K562 (cell line): ENCODE results near the gene UBE2QL1. TPM values are rescaled to one million over a fixed set of nuclear protein-coding genes. Genes with fewer than 3 reads are reported as not detected.

Experiments used
- ATAC-seq: fragments of 200-7000 bp; cut with Tn5 transposase; 3 replicates; pipeline ENCODE4 v1.9.1; 2020; ENCODE audit warnings: moderate library complexity
- BruUV-seq: library from RNA; stranded (reverse); fragments of 400-500 nt; replicated peaks from 2 replicates; lab custom pipeline; 2021; lab: Mats Ljungman, UMichigan
- CTCF ChIA-PET: fragments of 300-600 bp; formaldehyde crosslinking; extraction: SDS; loops from one replicate; lab custom pipeline; 2021; ENCODE audit warnings: low intra/inter-chr PET ratio; lab: Yijun Ruan, JAX
- POLR2A ChIA-PET: fragments of 300-600, 350-650 bp; sonication (Branson Sonifier 250); formaldehyde crosslinking; extraction: SDS; loops from one replicate; lab custom pipeline; 2021; ENCODE audit warnings: antibody characterized with exemption, inconsistent platforms; lab: Yijun Ruan, JAX
- DNase-seq, 4 experiments: peaks; one replicate each; pipeline versions ENCODE4 v3.0.0 to v3.0.0-alpha.2; 2011 to 2018; ENCODE audit warnings: low spot score in 3 of 4, mixed read lengths in 3 of 4; ENCODE audit errors: extremely low read depth in 1 of 4
- FAIRE-seq: peaks from 2 replicates; lab custom pipeline; 2011; peaks lifted over from hg19 to GRCh38; lab: Jason Lieb, UNC
- H2AFZ ChIP-seq: 2 replicates; pipeline ENCODE4 v1.6.0; 2011; ENCODE audit warnings: low read depth, low read length, control low read depth, inconsistent platforms
- H3K27ac ChIP-seq: fragments of 200-600 bp; 3 replicates; pipeline ENCODE4 v1.8.0; 2011; ENCODE audit warnings: low read depth, mild to moderate bottlenecking, control low read depth, inconsistent platforms, low read length, moderate library complexity, mixed read lengths; ENCODE audit errors: extremely low read depth
- H3K27me3 ChIP-seq, 2 experiments: fragments of 300-600 bp in 1 of 2; 2 replicates in 1 of 2; 3 replicates in 1 of 2; pipeline versions ENCODE4 v1.6.0 to v1.8.0; 2011; ENCODE audit warnings: inconsistent platforms in 2 of 2, low read length in 2 of 2, mild to moderate bottlenecking in 1 of 2, mixed read lengths in 1 of 2, moderate library complexity in 1 of 2; ENCODE audit not compliant: control insufficient read depth in 2 of 2, insufficient read depth in 2 of 2
- H3K36me3 ChIP-seq: fragments of 300-600 bp; 3 replicates; pipeline ENCODE4 v1.8.0; 2011; ENCODE audit warnings: mild to moderate bottlenecking, low read length, inconsistent platforms; ENCODE audit not compliant: control insufficient read depth, insufficient read depth
- H3K4me1 ChIP-seq, 2 experiments: fragments of 200-600 bp in 1 of 2; replicated peaks in 1 of 2; 2 replicates in 1 of 2; 3 replicates in 1 of 2; pipeline versions ENCODE4 v1.5.1 to v1.8.0; 2011; ENCODE audit warnings: inconsistent platforms in 2 of 2, low read length in 2 of 2, mild to moderate bottlenecking in 1 of 2, mixed read lengths in 1 of 2, moderate library complexity in 1 of 2; ENCODE audit not compliant: control insufficient read depth in 2 of 2, insufficient read depth in 2 of 2
- H3K4me2 ChIP-seq: 2 replicates; pipeline ENCODE4 v1.6.1; 2011; ENCODE audit warnings: low read length, control low read depth, inconsistent platforms, mixed read lengths; ENCODE audit not compliant: insufficient read depth
- H3K4me3 ChIP-seq: fragments of 200-600 bp; sonication (generic), shearing (Covaris generic); 2 replicates; pipeline ENCODE4 v1.5.1; 2016; ENCODE audit warnings: control low read depth, inconsistent platforms
- H3K79me2 ChIP-seq: fragments of 200-600 bp; 3 replicates; pipeline ENCODE4 v1.8.0; 2011; ENCODE audit warnings: low read length, inconsistent platforms; ENCODE audit not compliant: control insufficient read depth, insufficient read depth
- H3K9ac ChIP-seq, 2 experiments: 2 replicates each; pipeline versions ENCODE4 v1.6.0 to v1.6.1; 2011; ENCODE audit warnings: low read depth in 2 of 2, low read length in 2 of 2, control low read depth in 1 of 2, inconsistent platforms in 1 of 2, mild to moderate bottlenecking in 1 of 2, mixed read lengths in 1 of 2; ENCODE audit not compliant: insufficient read depth in 1 of 2
- H3K9me1 ChIP-seq: one replicate; pipeline ENCODE4 v1.6.0; 2011; ENCODE audit warnings: inconsistent platforms, mild to moderate bottlenecking, low read length, moderate library complexity; ENCODE audit not compliant: control insufficient read depth, insufficient read depth
- H3K9me3 ChIP-seq: replicated peaks from 2 replicates; pipeline ENCODE4 v1.5.1; 2011; ENCODE audit warnings: low read depth, low read length, inconsistent platforms; ENCODE audit not compliant: control insufficient read depth, insufficient read depth
- H4K20me1 ChIP-seq: replicated peaks from 2 replicates; pipeline ENCODE4 v1.6.1; 2011; ENCODE audit warnings: low read length, inconsistent platforms, mixed read lengths; ENCODE audit not compliant: control insufficient read depth, insufficient read depth
- BCOR ChIP-seq: fragments of 450-650 bp; IDR thresholded peaks from 2 replicates; pipeline ENCODE4 v1.6.1; 2016
- BRD9 ChIP-seq: fragments of 450-650 bp; IDR thresholded peaks from 2 replicates; pipeline ENCODE4 v1.6.1; 2018; ENCODE audit warnings: low read depth; ENCODE audit not compliant: partially characterized antibody
- CBFB ChIP-seq: sonication (generic); formaldehyde crosslinking; IDR thresholded peaks from 2 replicates; pipeline ENCODE4 v1.4.0; 2020; ENCODE audit warnings: mild to moderate bottlenecking, missing genetic modification reagents
- GATA2 ChIP-seq: sonication (generic); formaldehyde crosslinking; IDR thresholded peaks from 2 replicates; pipeline ENCODE4 v1.4.0; 2020; ENCODE audit warnings: mild to moderate bottlenecking, missing genetic modification reagents
- NCOA1 ChIP-seq: fragments of 450-650 bp; IDR thresholded peaks from 2 replicates; pipeline ENCODE4 v1.6.1; 2016; ENCODE audit warnings: low read depth
- NFXL1 ChIP-seq: fragments of 450-650 bp; formaldehyde crosslinking; IDR thresholded peaks from 2 replicates; pipeline ENCODE4 v1.4.0; 2021; ENCODE audit warnings: mild to moderate bottlenecking
- THRA ChIP-seq: fragments of 450-650 bp; IDR thresholded peaks from 2 replicates; pipeline ENCODE4 v1.6.1; 2017; ENCODE audit warnings: mild to moderate bottlenecking, moderate library complexity
- XRCC5 ChIP-seq: fragments of 200-400 bp; formaldehyde crosslinking; IDR thresholded peaks from 2 replicates; pipeline ENCODE4 v1.6.1; 2017; ENCODE audit warnings: low read depth, mild to moderate bottlenecking, low read length
- ZNF124 ChIP-seq: sonication (generic); formaldehyde crosslinking; IDR thresholded peaks from 2 replicates; pipeline ENCODE4 v1.8.1; 2022; ENCODE audit warnings: missing genetic modification reagents
- ZNF23 ChIP-seq: fragments of 250-450 bp; sonication (Bioruptor Pico); IDR thresholded peaks from 2 replicates; pipeline ENCODE4 v1.4.0; 2020; ENCODE audit warnings: mild to moderate bottlenecking
- WGBS: fragments of 100-300 bp; shearing (Covaris generic); methylation state at CpG from one replicate; pipeline ENCODE4 v1.1.6; 2016; ENCODE audit warnings: low coverage, mixed read lengths; ENCODE audit not compliant: insufficient coverage; ENCODE audit errors: missing lambda C conversion rate; 5-methylcytosine and 5-hydroxymethylcytosine counted together
- in situ Hi-C: fragments of 300-500 bp; cut with MboI; formaldehyde crosslinking; loops from 4 replicates; pipeline ENCODE4 v1.15.0; 2018; ENCODE audit warnings: inconsistent platforms, mixed read lengths
- intact Hi-C: fragments of 100-400 bp; cut with micrococcal nuclease; formaldehyde crosslinking; loops from 2 replicates; pipeline ENCODE4 v1.14.2; 2022
- polyA plus RNA-seq, 8 experiments: library from polyadenylated mRNA; depleted of rRNA in 4 of 8; stranded (reverse) in 5 of 8; unstranded in 3 of 8; fragments of >200 nt; fragmentation: Nextera tagmentation in 2 of 8; fragmentation: Illumina TruSeq in 1 of 8; extraction: Ambion mirVana in 2 of 8; extraction: Trizol in 1 of 8; gene quantifications; 2 replicates each; pipeline versions ENCODE4 v1.2.1 to v1.2.3, GENCODE V29; 2011 to 2014; ENCODE audit warnings: inconsistent platforms in 1 of 8, missing spikeins in 1 of 8
- total RNA-seq, 7 experiments: library from RNA; depleted of rRNA in 6 of 7; stranded (reverse); fragments of >200 nt in 6 of 7; fragmentation: Illumina TruSeq in 2 of 7; extraction: Trizol in 2 of 7; gene quantifications; 2 replicates each; pipeline versions ENCODE4 v1.2.1 to v1.2.3, GENCODE V29; 2011 to 2021; ENCODE audit warnings: low replicate concordance in 1 of 7

Gene UBE2QL1
- total and polyA plus RNA-seq, 9 of the 15 experiments (the other 6 are each of a cell fraction or from before 2014, with no cell fraction given), result not detected

GRCh38 chr5:6535594-6535993, 86.9 kb downstream of the UBE2QL1 start:
- FAIRE-seq (no peak), ATAC-seq (no peak), DNase-seq (no peak)
- no peak overlapping the region for H3K4me2 ChIP-seq
- BruUV-seq, result no TSS peak
- H2AFZ ChIP-seq, result no peak overlapping the region
- H4K20me1 ChIP-seq, result no peaks in the 10 kb centered on the region; the same call in 1 of the 2 replicates
- H3K4me1 ChIP-seq, result no peaks in the 10 kb centered on the region
- TF ChIP-seq XRCC5 (no peak), THRA (no peak), NFXL1 (no peak), BCOR (no peak), BRD9 (no peak), GATA2 (CRISPR knock-in tag) (no peak), ZNF124 (CRISPR knock-in tag) (no peak), CBFB (CRISPR knock-in tag) (no peak), ZNF23 (CRISPR knock-in tag) (no peak), NCOA1 (no peak)
- no peak overlapping the region for H3K9ac ChIP-seq
- CTCF ChIA-PET, result no interaction called here
- peaks cover 5% of the 10 kb centered on the region in 2 experiments; a peak in 4 of 5 replicates for H3K27me3 ChIP-seq
- no peaks in the 10 kb centered on the region for H3K36me3 ChIP-seq
- no peak overlapping the region for H3K4me3 ChIP-seq
- H3K9me1 ChIP-seq, result no peaks in the 10 kb centered on the region
- in situ Hi-C loops (no loop called here), intact Hi-C loops (no loop called here)
- no peak overlapping the region for H3K27ac ChIP-seq
- no peaks in the 10 kb centered on the region for H3K9me3 ChIP-seq
- POLR2A ChIA-PET, result no interaction called here
- H3K79me2 ChIP-seq, result no peaks in the 10 kb centered on the region
- 0% methylated on average over 2 of the region's 2 CpGs for WGBS
